GM18519 (cell line): ENCODE measurements around the gene ULK2.

Source experiments
- ATAC-seq: cut with Tn5 transposase; IDR thresholded peaks from one replicate; pipeline ENCODE4 v1.9.1; 2021; ENCODE audit warnings: mild to moderate bottlenecking, moderate library complexity; ENCODE audit not compliant: unreplicated experiment, low FRiP score

ULK2 gene

DNA sequence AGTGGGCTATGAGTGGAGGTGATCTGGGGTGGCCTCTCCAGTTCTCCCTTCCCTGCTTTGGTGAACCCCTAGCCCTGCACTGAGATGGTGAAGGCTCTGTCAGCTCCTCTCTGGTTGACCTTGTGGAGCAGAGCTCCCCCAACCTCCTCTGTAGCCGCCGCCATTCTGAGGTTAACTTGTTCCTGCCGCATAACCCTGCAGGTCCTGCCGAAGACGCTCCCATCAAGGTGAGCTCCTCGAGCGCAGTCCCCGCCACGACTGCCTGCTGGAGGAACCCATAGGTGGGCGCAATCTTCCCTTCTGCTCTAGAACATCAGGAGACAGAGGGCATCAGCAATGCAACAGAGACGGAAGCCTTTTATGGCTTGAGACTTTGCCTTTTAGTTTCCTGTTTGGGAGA is 136.1 kb downstream of the ULK2 start:
- ATAC-seq, result no peak

DNA sequence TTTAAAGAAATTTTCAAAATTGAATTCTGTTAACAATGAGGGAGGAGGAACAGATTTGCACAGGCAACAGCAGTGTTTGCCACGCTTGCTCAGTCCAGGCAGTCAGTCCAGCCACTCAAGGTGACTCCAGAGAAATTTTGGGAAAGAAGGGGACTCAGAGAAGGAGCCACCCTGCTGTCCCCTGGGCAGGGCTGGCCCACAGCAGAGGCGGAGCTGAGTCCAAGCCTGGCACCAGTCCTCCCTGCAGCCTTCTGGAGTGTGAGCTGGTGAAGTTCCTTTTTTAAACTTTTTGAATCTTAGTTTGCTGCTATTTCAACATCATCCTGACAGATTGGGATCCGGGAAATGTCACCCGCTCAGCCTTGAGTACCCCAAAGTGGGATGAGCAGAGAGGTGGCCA is 136.9 kb downstream of the ULK2 start:
- no peak for ATAC-seq

DNA sequence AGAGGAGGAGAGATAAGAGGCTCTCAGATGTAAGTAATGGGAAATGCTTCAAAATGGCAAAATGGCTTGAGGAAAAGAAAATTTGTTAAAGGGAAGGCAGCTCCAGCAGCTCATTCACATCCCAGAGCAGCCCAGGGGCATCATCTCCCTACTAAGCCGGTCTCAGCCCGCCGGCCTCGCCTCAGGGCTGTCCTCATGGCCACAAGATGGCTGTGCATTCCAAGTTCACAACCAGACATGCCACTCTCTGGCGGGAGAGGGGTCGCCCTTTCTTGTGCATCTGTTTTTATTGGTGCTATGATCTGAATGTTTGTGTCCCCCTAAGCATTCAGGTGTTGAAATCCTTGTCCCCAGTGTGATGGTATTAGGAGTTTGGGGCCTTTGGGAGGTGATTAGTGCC is 137.8 kb downstream of the ULK2 start:
- no peak for ATAC-seq

DNA sequence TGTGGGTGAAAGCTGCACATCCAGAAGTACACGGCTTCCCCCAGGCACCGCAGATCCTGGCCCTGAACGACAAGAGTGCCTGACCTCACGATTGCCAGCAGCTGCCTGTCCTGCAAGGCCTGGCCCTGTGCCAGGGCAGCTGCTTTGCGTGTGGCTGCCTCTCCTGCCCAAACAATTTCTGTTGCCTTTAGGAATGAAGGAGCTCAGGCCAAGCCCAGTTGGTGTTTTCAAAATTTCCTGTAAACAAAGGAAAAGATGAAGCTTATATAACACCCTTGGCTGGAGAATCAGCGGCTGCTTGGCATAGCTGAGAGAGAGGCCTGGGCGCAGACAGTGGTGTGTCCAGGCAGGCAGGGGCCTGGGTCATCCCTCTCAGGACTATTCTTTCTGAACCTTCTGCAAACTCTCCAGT is 139.6 kb downstream of the ULK2 start:
- no peak for ATAC-seq

DNA sequence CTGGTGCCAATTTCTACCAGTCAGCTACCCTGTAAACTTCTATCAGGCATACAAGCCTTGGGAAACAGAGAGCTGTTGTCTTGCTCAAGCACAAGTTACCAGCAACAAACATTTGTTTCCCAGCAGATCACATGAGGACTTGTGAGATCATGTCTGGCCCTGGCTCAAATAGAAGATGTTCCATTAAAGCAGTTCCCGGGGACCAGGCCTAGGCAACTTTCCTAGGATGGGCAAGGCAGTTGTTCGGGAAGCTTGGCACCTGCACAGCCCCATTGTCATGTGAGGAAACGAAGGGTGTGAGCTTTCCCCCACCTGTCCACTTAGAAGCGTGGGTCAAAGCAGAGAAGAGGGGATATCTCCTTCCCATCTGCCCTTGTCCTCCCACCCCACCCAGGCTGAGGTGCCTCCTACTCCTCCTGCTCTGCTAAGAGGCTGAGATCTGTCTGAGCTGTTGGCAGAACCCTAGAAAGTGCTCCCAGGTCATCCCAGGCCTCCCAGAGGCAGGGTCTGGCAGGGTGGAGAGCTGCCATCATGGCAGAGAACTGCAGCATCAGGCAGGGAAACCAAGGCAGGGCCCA is 140.1 kb downstream of the ULK2 start:
- no peak for ATAC-seq

DNA sequence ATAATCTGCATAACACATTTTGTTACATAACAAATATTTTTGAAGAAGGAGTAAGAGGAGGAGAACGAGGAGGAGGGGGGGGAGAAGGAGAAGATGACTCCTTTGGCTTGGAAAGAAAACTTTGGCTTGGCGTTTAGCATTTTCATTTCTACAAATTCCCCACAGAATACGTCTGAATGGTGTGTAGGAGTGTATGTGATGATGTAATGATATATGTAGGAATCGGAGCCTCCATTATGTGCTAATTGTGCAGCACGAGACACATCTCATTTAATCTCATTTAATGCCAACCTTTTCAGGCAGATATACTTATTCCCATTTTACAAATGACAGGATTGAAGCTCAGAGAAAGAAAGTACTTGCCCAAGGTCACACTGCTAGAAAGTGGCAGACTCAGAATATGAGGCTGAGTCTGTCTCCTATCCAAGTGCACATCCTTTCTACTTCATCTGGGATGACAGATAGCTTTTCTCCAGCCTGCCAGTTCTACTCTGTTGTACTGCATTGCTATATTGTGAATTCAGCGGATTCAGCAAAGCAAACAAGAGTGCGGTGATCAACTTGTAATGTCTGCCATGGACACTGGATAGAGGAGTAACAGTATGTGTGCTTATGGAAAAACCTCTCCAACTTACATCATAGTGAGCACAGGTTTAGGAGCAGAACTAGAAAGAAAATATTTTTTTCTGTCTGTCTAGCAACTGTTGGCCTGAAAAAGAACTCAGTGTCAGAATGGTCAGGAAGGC is 140.9 kb downstream of the ULK2 start:
- no peak for ATAC-seq

DNA sequence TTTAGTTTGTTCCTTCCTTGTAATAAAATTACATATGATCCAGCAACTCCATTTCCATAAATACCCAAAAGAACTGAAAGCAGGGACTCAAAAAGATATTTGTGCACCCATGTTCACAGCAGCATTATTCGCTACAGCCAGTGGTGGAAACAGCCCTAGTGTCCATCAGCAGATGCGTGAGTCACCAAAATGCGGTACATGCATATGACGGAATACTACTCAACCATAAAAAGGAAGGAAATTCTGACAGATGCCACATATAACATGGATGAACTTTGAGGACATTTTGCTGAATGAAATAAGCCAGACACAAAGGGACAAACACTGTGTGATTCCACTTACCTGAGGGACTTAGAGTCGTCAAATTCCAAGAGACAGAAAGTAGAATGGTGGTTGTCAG is 142.2 kb downstream of the ULK2 start:
- ATAC-seq, result no peak

DNA sequence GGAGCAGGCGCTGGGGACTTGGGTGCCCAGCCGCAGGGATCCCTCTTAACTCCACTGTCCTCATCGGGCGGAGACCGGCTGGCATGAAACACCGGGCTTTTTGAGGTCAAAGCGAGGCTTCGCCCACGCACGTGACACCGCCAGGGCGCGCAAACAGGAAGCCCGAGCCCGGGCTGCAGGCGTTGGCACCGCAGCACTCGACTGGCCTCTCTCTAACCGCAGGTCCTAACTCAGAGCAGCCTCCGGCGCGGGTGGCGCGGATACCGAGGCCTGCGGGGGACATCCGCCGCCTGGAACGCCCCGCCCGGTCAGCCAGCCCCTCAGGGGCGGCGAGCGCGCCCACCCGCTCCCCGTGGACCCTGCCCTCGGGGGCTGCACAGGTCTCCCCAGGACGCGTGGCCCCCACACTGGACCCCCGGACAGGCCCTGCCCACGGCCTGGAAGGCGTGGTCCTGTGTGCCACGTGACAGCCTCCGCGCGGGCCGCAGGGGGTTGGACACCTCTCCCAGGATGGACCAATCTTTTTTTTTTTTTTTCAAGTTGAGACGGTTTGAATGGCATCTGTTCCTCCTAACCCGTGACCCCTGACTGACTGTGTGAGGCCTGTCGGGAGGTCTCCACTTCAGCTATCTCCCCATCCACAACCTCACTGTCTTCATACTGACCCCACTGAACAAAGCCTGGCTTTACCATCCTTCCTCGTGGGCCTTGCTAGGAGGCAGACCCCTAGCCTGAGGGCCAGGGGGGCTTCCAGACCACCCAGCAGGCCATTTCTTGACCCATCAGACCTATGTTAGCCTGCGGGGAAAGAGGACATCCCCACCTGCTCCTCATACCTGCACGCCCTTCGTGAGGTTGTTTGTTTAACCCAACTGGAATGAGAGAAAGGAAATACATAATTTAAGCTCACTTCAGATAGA is 143.0 kb downstream of the ULK2 start:
- no peak for ATAC-seq

DNA sequence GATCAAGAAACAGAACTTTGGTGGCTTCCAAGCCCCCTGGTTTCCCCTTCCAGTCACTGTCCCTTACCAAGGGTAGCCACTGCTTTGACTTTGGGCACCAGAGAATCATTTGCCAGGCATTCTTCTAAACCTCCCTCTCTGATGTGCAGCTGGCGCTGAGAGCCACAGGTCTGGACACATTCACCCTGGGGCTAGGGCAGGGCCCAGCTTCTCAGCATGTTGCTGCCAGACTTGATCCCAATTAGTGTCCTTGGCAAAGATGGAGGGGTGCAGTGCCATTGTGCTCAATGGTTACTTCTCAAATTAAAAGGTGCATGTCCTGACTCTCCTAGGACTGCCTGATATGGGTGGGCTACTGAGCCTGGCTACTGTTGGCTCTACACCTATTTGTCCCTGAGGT is 143.8 kb downstream of the ULK2 start:
- no peak for ATAC-seq
